CD14-positive monocyte (primary cell): ENCODE measurements around the gene SETBP1. TPM values are rescaled to one million over a fixed set of nuclear protein-coding genes. Genes with fewer than 3 reads are reported as not detected.

Source experiments
- DNase-seq, 3 donors: peaks; one replicate each; pipeline ENCODE4 v3.0.0-alpha.2; 2011 to 2022
- H2AFZ ChIP-seq: 2 replicates; pipeline ENCODE4 v1.6.0; 2012; ENCODE audit warnings: mild to moderate bottlenecking, low read depth, low read length, inconsistent platforms; ENCODE audit not compliant: insufficient read depth, poor library complexity, severe bottlenecking
- H3K27ac ChIP-seq, 2 donors: 1 replicate in 1 of 2; 2 replicates in 1 of 2; pipeline ENCODE4 v1.5.1; 2012 to 2013; ENCODE audit warnings: low read length in 2 of 2, control low read depth in 1 of 2, inconsistent platforms in 1 of 2, low read depth in 1 of 2, mild to moderate bottlenecking in 1 of 2
- H3K27me3 ChIP-seq, 2 donors: one replicate each; pipeline versions ENCODE4 v1.6.0 to v1.6.1; 2011 to 2013; ENCODE audit warnings: low read length in 2 of 2; ENCODE audit not compliant: control insufficient read depth in 2 of 2, insufficient read depth in 2 of 2
- H3K36me3 ChIP-seq, 2 donors: replicated peaks in 1 of 2; 1 replicate in 1 of 2; 2 replicates in 1 of 2; pipeline versions ENCODE4 v1.5.1 to v1.6.1; 2012 to 2013; ENCODE audit warnings: low read length in 2 of 2, control low read depth in 1 of 2, inconsistent platforms in 1 of 2, mild to moderate bottlenecking in 1 of 2; ENCODE audit not compliant: insufficient read depth in 2 of 2, control insufficient read depth in 1 of 2
- H3K4me1 ChIP-seq, 2 donors: 1 replicate in 1 of 2; 2 replicates in 1 of 2; pipeline versions ENCODE4 v1.5.1 to v1.6.1; 2012 to 2013; ENCODE audit warnings: low read length in 2 of 2, control low read depth in 1 of 2, inconsistent platforms in 1 of 2, mild to moderate bottlenecking in 1 of 2, moderate library complexity in 1 of 2; ENCODE audit not compliant: insufficient read depth in 2 of 2, control insufficient read depth in 1 of 2
- H3K4me2 ChIP-seq: replicated peaks from 2 replicates; pipeline ENCODE3; 2012; ENCODE audit warnings: low read length, moderate library complexity, mild to moderate bottlenecking; ENCODE audit not compliant: poor library complexity, severe bottlenecking; ENCODE audit errors: extremely low read depth
- H3K4me3 ChIP-seq, 3 experiments: fragments of 200-600 bp in 1 of 3; sonication (generic) in 1 of 3; replicated peaks in 1 of 3; 1 replicate in 2 of 3; 2 replicates in 1 of 3; pipeline ENCODE4 v1.5.1; 2011 to 2013; ENCODE audit warnings: low read length in 3 of 3, mild to moderate bottlenecking in 3 of 3, control low read depth in 2 of 3, low read depth in 2 of 3, inconsistent platforms in 1 of 3, moderate library complexity in 1 of 3
- H3K79me2 ChIP-seq: 2 replicates; pipeline ENCODE4 v1.6.0; 2012; ENCODE audit warnings: mild to moderate bottlenecking, control low read depth, inconsistent platforms, low read length, moderate library complexity; ENCODE audit not compliant: insufficient read depth
- H3K9ac ChIP-seq: 2 replicates; pipeline ENCODE4 v1.6.0; 2017; ENCODE audit warnings: low read length, mild to moderate bottlenecking; ENCODE audit not compliant: insufficient read depth, poor library complexity, severe bottlenecking
- H3K9me3 ChIP-seq, 2 donors: replicated peaks in 1 of 2; 1 replicate in 1 of 2; 2 replicates in 1 of 2; pipeline versions ENCODE4 v1.5.1 to v1.6.1; 2012 to 2013; ENCODE audit warnings: low read length in 2 of 2, control low read depth in 1 of 2; ENCODE audit not compliant: control insufficient read depth in 1 of 2, insufficient read depth in 1 of 2
- H4K20me1 ChIP-seq: 2 replicates; pipeline ENCODE4 v1.6.0; 2012; ENCODE audit warnings: mild to moderate bottlenecking, low read length, control low read depth, moderate library complexity; ENCODE audit not compliant: insufficient read depth
- H3K27ac Mint-ChIP-seq, 7 donors: one replicate each; pipeline ENCODE4 v1.8.0; 2020; ENCODE audit warnings: mild to moderate bottlenecking in 7 of 7, mixed read lengths in 7 of 7, moderate library complexity in 6 of 7, inconsistent platforms in 2 of 7
- H3K27me3 Mint-ChIP-seq, 3 donors: one replicate each; pipeline ENCODE4 v1.8.0; 2021 to 2022; ENCODE audit warnings: low read depth in 3 of 3, mild to moderate bottlenecking in 3 of 3, mixed read lengths in 3 of 3, moderate library complexity in 3 of 3, inconsistent platforms in 1 of 3
- H3K36me3 Mint-ChIP-seq, 2 donors: one replicate each; pipeline ENCODE4 v1.8.0; 2020; ENCODE audit warnings: mixed read lengths in 2 of 2, inconsistent platforms in 1 of 2, mild to moderate bottlenecking in 1 of 2
- H3K4me1 Mint-ChIP-seq: one replicate; pipeline ENCODE4 v1.8.0; 2020; ENCODE audit warnings: mild to moderate bottlenecking, mixed read lengths
- H3K4me3 Mint-ChIP-seq, 2 donors: one replicate each; pipeline ENCODE4 v1.8.0; 2020; ENCODE audit warnings: mild to moderate bottlenecking in 2 of 2, mixed read lengths in 2 of 2, moderate library complexity in 1 of 2
- H3K9me3 Mint-ChIP-seq, 7 donors: one replicate each; pipeline ENCODE4 v1.8.0; 2020 to 2022; ENCODE audit warnings: mixed read lengths in 7 of 7, mild to moderate bottlenecking in 6 of 7, moderate library complexity in 6 of 7, inconsistent platforms in 2 of 7
- CTCF ChIP-seq: fragments of 200-600 bp; IDR thresholded peaks from one replicate; pipeline ENCODE4 v1.8.0; 2022; ENCODE audit warnings: antibody characterized with exemption, mild to moderate bottlenecking
- whole genome bisulfite sequencing: methylation state at CpG from one replicate; pipeline ENCODE4 v1.1.5; 2013; ENCODE audit warnings: missing lambda C conversion rate; ENCODE audit not compliant: insufficient coverage; 5-methylcytosine and 5-hydroxymethylcytosine counted together
- intact Hi-C, 2 donors: fragments of 100-400 bp; cut with micrococcal nuclease; formaldehyde crosslinking; loops; one replicate each; pipeline versions ENCODE4 v1.15.0 to v1.15.1; 2023
- polyA plus RNA-seq, 3 donors: library from polyadenylated mRNA; depleted of rRNA in 1 of 3; unstranded in 2 of 3; stranded (reverse) in 1 of 3; fragments of 300-500 nt in 2 of 3; fragments of >200 nt in 1 of 3; fragmentation: Illumina TruSeq in 2 of 3; gene quantifications; 1 replicate in 2 of 3; 2 replicates in 1 of 3; pipeline ENCODE4 v1.2.3, GENCODE V29; 2012 to 2021

The SETBP1 gene
- polyA plus RNA-seq, 3 donors, result 0.01 to 1.2 TPM; not detected in 1

- Histone ChIP-seq H4K20me1 (no peaks in the 10 kb centered on the region), H3K79me2 (no peaks in the 10 kb centered on the region), H3K4me2 (no peak overlapping the region), H3K9ac (no peak overlapping the region), H3K9me3 (no peaks in the 10 kb centered on the region), H2AFZ (no peak overlapping the region), H3K27ac (no peak overlapping the region), H3K4me1 (peaks cover 7 to 11% of the 10 kb centered on the region in 2 donors), H3K27me3 (peaks cover 70 to 81% of the 10 kb centered on the region in 2 donors), H3K36me3 (no peaks in the 10 kb centered on the region), H3K4me3 (no peak overlapping the region)
- Mint-ChIP-seq H3K9me3 (peaks cover 0 to 6% (median 0%) of the 10 kb centered on the region in 7 donors), H3K4me3 (peak overlapping the region in 1 of 2 donors; percentile 72), H3K4me1 (peaks cover 9% of the 10 kb centered on the region), H3K27me3 (peaks cover 71 to 88% (median 85%) of the 10 kb centered on the region in 3 donors), H3K27ac (no peak overlapping the region), H3K36me3 (no peaks in the 10 kb centered on the region)
- no peak for DNase-seq
- no peak for TF ChIP-seq CTCF
- intact Hi-C loops, result no loop called here
- 98% methylated on average over 7 of the region's 7 CpGs for WGBS
Measured at GRCh38 chr18:44715245-44715644, 34.6 kb downstream of the SETBP1 start.

- Histone ChIP-seq H3K9me3 (no peaks in the 10 kb centered on the region), H3K27me3 (peaks cover 74 to 86% of the 10 kb centered on the region in 2 donors), H3K4me2 (no peak overlapping the region), H3K27ac (no peak overlapping the region), H3K79me2 (no peaks in the 10 kb centered on the region), H3K36me3 (no peaks in the 10 kb centered on the region), H3K4me1 (peaks cover 1 to 5% of the 10 kb centered on the region in 2 donors), H2AFZ (no peak overlapping the region), H3K9ac (no peak overlapping the region), H4K20me1 (no peaks in the 10 kb centered on the region), H3K4me3 (no peak overlapping the region)
- H3K9me3 Mint-ChIP-seq, result peaks cover 0 to 5% (median 0%) of the 10 kb centered on the region in 7 donors
- peaks cover 3% of the 10 kb centered on the region for H3K4me1 Mint-ChIP-seq
- intact Hi-C loops, result no loop called here
- H3K4me3 Mint-ChIP-seq, result peak overlapping the region in 1 of 2 donors; percentile 72
- WGBS, result 94% methylated on average over 3 of the region's 6 CpGs
- DNase-seq, result no peak
- H3K36me3 Mint-ChIP-seq, result no peaks in the 10 kb centered on the region
- peaks cover 71 to 94% (median 86%) of the 10 kb centered on the region in 3 donors for H3K27me3 Mint-ChIP-seq
- no peak overlapping the region for H3K27ac Mint-ChIP-seq
- no peak for TF ChIP-seq CTCF
Measured at GRCh38 chr18:44715842-44716241, 35.2 kb downstream of the SETBP1 start.
